SH-SY5Y (cell line): Measurements from ENCODE around the gene ATRNL1.

ENCODE experiments used
- GATA2 ChIP-seq: IDR thresholded peaks from 2 replicates; pipeline ENCODE4 v1.6.1; 2011; ENCODE audit warnings: mild to moderate bottlenecking, low read depth, low read length
- GATA3 ChIP-seq: IDR thresholded peaks from 2 replicates; pipeline ENCODE4 v1.6.1; 2011; ENCODE audit warnings: low read depth, mild to moderate bottlenecking, low read length, moderate library complexity

ATRNL1 gene

GRCh38 chr10:115974351-115974750 lies 881.2 kb downstream of the ATRNL1 start:
- TF ChIP-seq GATA3 (no peak), GATA2 (no peak)

- no peak for TF ChIP-seq GATA3
- no peak for TF ChIP-seq GATA2
Measured at GRCh38 chr10:115974816-115975430, 881.8 kb downstream of the ATRNL1 start.

- TF ChIP-seq GATA2 (no peak), GATA3 (no peak)
Measured at GRCh38 chr10:115975506-115975905, 882.3 kb downstream of the ATRNL1 start.

- TF ChIP-seq GATA3 (no peak), GATA2 (no peak)
Measured at GRCh38 chr10:115976342-115976741, 883.2 kb downstream of the ATRNL1 start.

- TF ChIP-seq GATA2, result no peak
- no peak for TF ChIP-seq GATA3
Measured at GRCh38 chr10:115977855-115978254, 884.7 kb downstream of the ATRNL1 start.

GRCh38 chr10:115979576-115979975 lies 886.4 kb downstream of the ATRNL1 start:
- no peak for TF ChIP-seq GATA3
- no peak for TF ChIP-seq GATA2

GRCh38 chr10:115980470-115980869 lies 887.3 kb downstream of the ATRNL1 start:
- TF ChIP-seq GATA3, result no peak
- TF ChIP-seq GATA2, result no peak

- TF ChIP-seq GATA2 (no peak), GATA3 (no peak)
Measured at GRCh38 chr10:115981081-115981480, 887.9 kb downstream of the ATRNL1 start.

- TF ChIP-seq GATA2, result no peak
- no peak for TF ChIP-seq GATA3
Measured at GRCh38 chr10:115982076-115982475, 888.9 kb downstream of the ATRNL1 start.

- TF ChIP-seq GATA3 (no peak), GATA2 (no peak)
Measured at GRCh38 chr10:115982526-115982925, 889.4 kb downstream of the ATRNL1 start.

GRCh38 chr10:115985786-115986185 lies 892.6 kb downstream of the ATRNL1 start:
- no peak for TF ChIP-seq GATA2
- TF ChIP-seq GATA3, result no peak

GRCh38 chr10:115988380-115988779 lies 895.2 kb downstream of the ATRNL1 start:
- TF ChIP-seq GATA2 (no peak), GATA3 (no peak)

GRCh38 chr10:115989621-115990020 lies 896.5 kb downstream of the ATRNL1 start:
- TF ChIP-seq GATA3, result no peak
- TF ChIP-seq GATA2, result no peak

- no peak for TF ChIP-seq GATA3
- TF ChIP-seq GATA2, result no peak
Measured at GRCh38 chr10:115992236-115992986, 899.2 kb downstream of the ATRNL1 start.

- TF ChIP-seq GATA3, result no peak
- TF ChIP-seq GATA2, result no peak
Measured at GRCh38 chr10:115996031-115996430, 902.9 kb downstream of the ATRNL1 start.

GRCh38 chr10:115998301-115998700 lies 905.1 kb downstream of the ATRNL1 start:
- TF ChIP-seq GATA2, result no peak
- no peak for TF ChIP-seq GATA3
